CD1c-positive myeloid dendritic cell (primary cell): ENCODE results near the gene SRRM2.

Experiments used
- DNase-seq: peaks from one replicate; pipeline ENCODE4 v3.0.0-alpha.2; 2016; ENCODE audit errors: extremely low spot score

Gene SRRM2

GRCh38 chr16:2762711-2763110 is 10.3 kb downstream of the SRRM2 start:
- no peak for DNase-seq

GRCh38 chr16:2763173-2763572 is 10.7 kb downstream of the SRRM2 start:
- DNase-seq, result no peak

GRCh38 chr16:2764718-2765117 is 12.3 kb downstream of the SRRM2 start:
- DNase-seq, result no peak

GRCh38 chr16:2765462-2766404 is 13.3 kb downstream of the SRRM2 start:
- no peak for DNase-seq

GRCh38 chr16:2766430-2767139 is 14.1 kb downstream of the SRRM2 start:
- DNase-seq, result no peak

- no peak for DNase-seq
Measured at GRCh38 chr16:2767140-2767731, 14.8 kb downstream of the SRRM2 start.

- DNase-seq, result no peak
Measured at GRCh38 chr16:2767891-2768290, 15.5 kb downstream of the SRRM2 start.

- no peak for DNase-seq
Measured at GRCh38 chr16:2768403-2769089, 16.1 kb downstream of the SRRM2 start.

- no peak for DNase-seq
Measured at GRCh38 chr16:2769100-2769529, 16.7 kb downstream of the SRRM2 start.

- DNase-seq, result no peak
Measured at GRCh38 chr16:2769675-2770056, 17.2 kb downstream of the SRRM2 start.

GRCh38 chr16:2770057-2770951 is 17.9 kb downstream of the SRRM2 start:
- DNase-seq, result no peak

GRCh38 chr16:2771496-2772402 is 19.3 kb downstream of the SRRM2 start:
- DNase-seq, result no peak

- DNase-seq, result no peak
Measured at GRCh38 chr16:2773188-2773968, 20.9 kb downstream of the SRRM2 start.

GRCh38 chr16:2774161-2774891 is 21.9 kb downstream of the SRRM2 start:
- DNase-seq, result no peak

GRCh38 chr16:2775131-2775716 is 22.8 kb downstream of the SRRM2 start:
- DNase-seq, result peak; percentile 31

- no peak for DNase-seq
Measured at GRCh38 chr16:2775765-2776499, 23.5 kb downstream of the SRRM2 start.

GRCh38 chr16:2776500-2777139 is 24.2 kb downstream of the SRRM2 start:
- DNase-seq, result peak; percentile 55
